ENCODE results near the gene SWAP70. TPM values are rescaled to one million over a fixed set of nuclear protein-coding genes. Genes with fewer than 3 reads are reported as not detected.

Gene SWAP70
- total RNA-seq, 1 experiment from 2014 or later: 8.6 TPM

GRCh38 chr11:9677951-9678350 lies 14.1 kb downstream of the SWAP70 start:
- Histone ChIP-seq H3K4me3 (ENCODE audit: low read length) (no peak overlapping the region), H3K36me3 (ENCODE audit: low read depth, low read length) (no peaks in the 10 kb centered on the region), H4K20me1 (ENCODE audit: low read length) (no peaks in the 10 kb centered on the region), H3K9ac (ENCODE audit: low read length) (no peak overlapping the region), H3K4me2 (ENCODE audit: low read length) (no peak overlapping the region), H3K9me2 (replicated peaks; ENCODE audit: low read length) (no peaks in the 10 kb centered on the region), H3K27me3 (ENCODE audit: low read length) (no peaks in the 10 kb centered on the region), H3K79me2 (ENCODE audit: low read length) (no peaks in the 10 kb centered on the region), H3K27ac (ENCODE audit: low read length) (no peak overlapping the region), H3K4me1 (ENCODE audit: insufficient read depth, low read length) (no peaks in the 10 kb centered on the region), H3K9me3 (ENCODE audit: low read length) (no peaks in the 10 kb centered on the region), H3F3A (ENCODE audit: low read length, unreplicated experiment) (no peaks in the 10 kb centered on the region), H2AFZ (ENCODE audit: low read length) (no peak overlapping the region)
- CTCF ChIA-PET: no interaction called here
- intact Hi-C loops (cut with micrococcal nuclease): no loop called here
- no TSS peak for BruUV-seq (replicated peaks)
- POLR2A ChIA-PET (ENCODE audit: unreplicated experiment): no interaction called here
- no peak for DNase-seq
- no peak for ATAC-seq
- TF ChIP-seq CTCF (conservative IDR thresholded peaks at IDR 0.05; ENCODE audit: low read depth, low read length): no peak
- TF ChIP-seq EZH2phosphoT487 (IDR thresholded peaks at IDR 0.05; ENCODE audit: borderline replicate concordance, low read length): no peak
- no peak for TF ChIP-seq EZH2 (IDR thresholded peaks at IDR 0.05; ENCODE audit: low read length, unreplicated experiment)

- no peak overlapping the region for H3K4me2 ChIP-seq (ENCODE audit: low read length)
- CTCF ChIA-PET: no interaction called here
- H3K79me2 ChIP-seq (ENCODE audit: low read length): no peaks in the 10 kb centered on the region
- no TSS peak for BruUV-seq (replicated peaks)
- no peak overlapping the region for H3K9ac ChIP-seq (ENCODE audit: low read length)
- no peaks in the 10 kb centered on the region for H3K27me3 ChIP-seq (ENCODE audit: low read length)
- no peaks in the 10 kb centered on the region for H3K36me3 ChIP-seq (ENCODE audit: low read depth, low read length)
- no peak overlapping the region for H2AFZ ChIP-seq (ENCODE audit: low read length)
- H3K9me3 ChIP-seq (ENCODE audit: low read length): no peaks in the 10 kb centered on the region
- POLR2A ChIA-PET (ENCODE audit: unreplicated experiment): no interaction called here
- no peak overlapping the region for H3K4me3 ChIP-seq (ENCODE audit: low read length)
- ATAC-seq (no peak), DNase-seq (no peak)
- H3F3A ChIP-seq (ENCODE audit: low read length, unreplicated experiment): no peaks in the 10 kb centered on the region
- TF ChIP-seq EZH2 (IDR thresholded peaks at IDR 0.05; ENCODE audit: low read length, unreplicated experiment): no peak
- TF ChIP-seq CTCF (conservative IDR thresholded peaks at IDR 0.05; ENCODE audit: low read depth, low read length): no peak
- TF ChIP-seq EZH2phosphoT487 (IDR thresholded peaks at IDR 0.05; ENCODE audit: borderline replicate concordance, low read length): no peak
- intact Hi-C loops (cut with micrococcal nuclease): no loop called here
- H3K4me1 ChIP-seq (ENCODE audit: insufficient read depth, low read length): no peaks in the 10 kb centered on the region
- no peaks in the 10 kb centered on the region for H4K20me1 ChIP-seq (ENCODE audit: low read length)
- no peaks in the 10 kb centered on the region for H3K9me2 ChIP-seq (replicated peaks; ENCODE audit: low read length)
- no peak overlapping the region for H3K27ac ChIP-seq (ENCODE audit: low read length)
Measured at GRCh38 chr11:9678576-9678975, 14.7 kb downstream of the SWAP70 start.

GRCh38 chr11:9680028-9680427 lies 16.2 kb downstream of the SWAP70 start:
- Histone ChIP-seq H3F3A (ENCODE audit: low read length, unreplicated experiment) (no peaks in the 10 kb centered on the region), H3K36me3 (ENCODE audit: low read depth, low read length) (no peaks in the 10 kb centered on the region), H3K9me2 (replicated peaks; ENCODE audit: low read length) (no peaks in the 10 kb centered on the region), H3K4me2 (ENCODE audit: low read length) (no peak overlapping the region), H3K27ac (ENCODE audit: low read length) (no peak overlapping the region), H3K9ac (ENCODE audit: low read length) (no peak overlapping the region), H3K9me3 (ENCODE audit: low read length) (no peaks in the 10 kb centered on the region), H3K27me3 (ENCODE audit: low read length) (no peaks in the 10 kb centered on the region), H4K20me1 (ENCODE audit: low read length) (no peaks in the 10 kb centered on the region), H3K4me1 (ENCODE audit: insufficient read depth, low read length) (no peaks in the 10 kb centered on the region), H3K4me3 (ENCODE audit: low read length) (no peak overlapping the region), H3K79me2 (ENCODE audit: low read length) (no peaks in the 10 kb centered on the region), H2AFZ (ENCODE audit: low read length) (no peak overlapping the region)
- intact Hi-C loops (cut with micrococcal nuclease): no loop called here
- POLR2A ChIA-PET (ENCODE audit: unreplicated experiment): interaction anchor here (0.6 kb wide), 1 partner anchor 73 kb away, joined by 5 read pairs; no protein-coding TSS in a partner anchor
- DNase-seq: no peak
- CTCF ChIA-PET: no interaction called here
- TF ChIP-seq EZH2phosphoT487 (IDR thresholded peaks at IDR 0.05; ENCODE audit: borderline replicate concordance, low read length) (no peak), CTCF (conservative IDR thresholded peaks at IDR 0.05; ENCODE audit: low read depth, low read length) (no peak), EZH2 (IDR thresholded peaks at IDR 0.05; ENCODE audit: low read length, unreplicated experiment) (no peak)
- BruUV-seq (replicated peaks): no TSS peak
- ATAC-seq: no peak

Measured in PC-3 (cell line).